Sigmoid colon (tissue), 4 donors: ENCODE results near the gene LAMC1.

ENCODE experiments used
- POLR2A ChIP-seq, 2 donors: fragments of 450-650 bp; IDR thresholded peaks; one replicate each; pipeline ENCODE4 v1.6.1; 2016; ENCODE audit warnings: antibody characterized with exemption in 2 of 2, mild to moderate bottlenecking in 2 of 2, moderate library complexity in 2 of 2
- POLR2AphosphoS5 ChIP-seq, 4 donors: sonication (generic); formaldehyde crosslinking; IDR thresholded peaks; one replicate each; pipeline ENCODE4 v1.6.1; 2017; ENCODE audit warnings: antibody characterized with exemption in 4 of 4
- TF ChIP-seq, protein P1 (sequence below), 4 experiments: fragments of 450-650 bp in 3 of 4; fragments of 200-600 bp in 1 of 4; IDR thresholded peaks; one replicate each; pipeline ENCODE4 v1.5.1; 2016 to 2019; ENCODE audit warnings: antibody characterized with exemption in 4 of 4, mild to moderate bottlenecking in 3 of 4, moderate library complexity in 2 of 4

GRCh38 chr1:182974506-182975191, 48.6 kb upstream of the LAMC1 start:
- TF ChIP-seq, protein P1, sequence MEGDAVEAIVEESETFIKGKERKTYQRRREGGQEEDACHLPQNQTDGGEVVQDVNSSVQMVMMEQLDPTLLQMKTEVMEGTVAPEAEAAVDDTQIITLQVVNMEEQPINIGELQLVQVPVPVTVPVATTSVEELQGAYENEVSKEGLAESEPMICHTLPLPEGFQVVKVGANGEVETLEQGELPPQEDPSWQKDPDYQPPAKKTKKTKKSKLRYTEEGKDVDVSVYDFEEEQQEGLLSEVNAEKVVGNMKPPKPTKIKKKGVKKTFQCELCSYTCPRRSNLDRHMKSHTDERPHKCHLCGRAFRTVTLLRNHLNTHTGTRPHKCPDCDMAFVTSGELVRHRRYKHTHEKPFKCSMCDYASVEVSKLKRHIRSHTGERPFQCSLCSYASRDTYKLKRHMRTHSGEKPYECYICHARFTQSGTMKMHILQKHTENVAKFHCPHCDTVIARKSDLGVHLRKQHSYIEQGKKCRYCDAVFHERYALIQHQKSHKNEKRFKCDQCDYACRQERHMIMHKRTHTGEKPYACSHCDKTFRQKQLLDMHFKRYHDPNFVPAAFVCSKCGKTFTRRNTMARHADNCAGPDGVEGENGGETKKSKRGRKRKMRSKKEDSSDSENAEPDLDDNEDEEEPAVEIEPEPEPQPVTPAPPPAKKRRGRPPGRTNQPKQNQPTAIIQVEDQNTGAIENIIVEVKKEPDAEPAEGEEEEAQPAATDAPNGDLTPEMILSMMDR (IDR thresholded peaks at IDR 0.05): no peak
- no peak for TF ChIP-seq POLR2AphosphoS5 (IDR thresholded peaks at IDR 0.05)
- TF ChIP-seq POLR2A (IDR thresholded peaks at IDR 0.05): no peak
